Measurements from ENCODE around the gene EDAR.

EDAR gene

DNA sequence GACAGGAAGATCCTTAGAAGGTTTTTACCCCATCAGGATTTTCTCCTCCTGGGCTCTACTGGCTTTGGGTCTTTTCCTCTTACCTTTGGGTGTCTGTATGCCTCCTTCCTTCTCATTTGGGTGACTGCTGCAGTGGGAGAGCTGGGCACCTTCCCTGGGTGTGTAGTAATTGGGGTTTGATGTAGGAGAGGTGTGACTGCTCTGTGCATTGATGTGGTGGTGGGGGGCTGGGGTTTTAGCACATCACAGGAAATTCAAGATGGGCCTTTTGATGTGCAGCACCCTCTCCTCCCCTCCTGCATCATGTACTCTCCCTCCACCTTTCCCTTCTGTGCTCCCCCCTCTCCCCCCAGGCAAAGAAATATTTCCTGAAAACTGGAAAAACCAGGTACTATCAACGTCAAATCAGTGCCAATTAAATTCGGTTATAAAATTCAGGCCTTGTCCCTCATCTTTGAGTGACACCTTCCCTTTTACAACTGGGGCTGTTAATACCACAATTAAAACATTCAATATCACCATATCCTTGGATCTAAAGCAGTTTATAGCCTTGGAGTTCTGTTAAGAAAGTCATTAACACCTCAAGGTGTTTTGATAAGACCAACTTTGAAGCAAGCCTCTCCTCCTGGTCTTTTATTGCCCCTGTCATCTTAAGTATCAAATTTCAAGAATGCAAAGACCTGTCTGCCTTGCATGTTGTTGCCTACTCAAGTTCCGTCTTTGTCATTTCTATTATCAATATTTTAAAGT lies 23.3 kb downstream of the EDAR start:
- DNase-seq: no peak

DNA sequence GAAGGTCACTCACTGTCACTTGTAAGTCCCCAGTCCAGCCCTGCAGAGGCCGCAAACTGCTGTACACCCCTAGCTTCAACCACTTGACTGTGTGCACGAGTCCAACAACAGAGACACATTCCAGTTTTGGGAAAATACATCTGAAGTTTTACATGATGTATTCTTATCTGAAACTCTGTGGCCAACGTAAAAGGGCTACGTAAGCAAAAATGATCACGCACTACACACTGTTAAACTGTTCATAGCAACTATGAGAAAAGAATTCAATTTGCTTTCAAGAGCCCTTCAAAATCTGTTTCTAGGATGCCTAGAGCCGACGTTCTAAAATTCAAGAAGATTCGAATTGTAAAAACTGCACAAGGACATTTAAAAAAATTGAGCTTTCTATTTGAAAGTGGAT lies 26.0 kb downstream of the EDAR start:
- DNase-seq: no peak

DNA sequence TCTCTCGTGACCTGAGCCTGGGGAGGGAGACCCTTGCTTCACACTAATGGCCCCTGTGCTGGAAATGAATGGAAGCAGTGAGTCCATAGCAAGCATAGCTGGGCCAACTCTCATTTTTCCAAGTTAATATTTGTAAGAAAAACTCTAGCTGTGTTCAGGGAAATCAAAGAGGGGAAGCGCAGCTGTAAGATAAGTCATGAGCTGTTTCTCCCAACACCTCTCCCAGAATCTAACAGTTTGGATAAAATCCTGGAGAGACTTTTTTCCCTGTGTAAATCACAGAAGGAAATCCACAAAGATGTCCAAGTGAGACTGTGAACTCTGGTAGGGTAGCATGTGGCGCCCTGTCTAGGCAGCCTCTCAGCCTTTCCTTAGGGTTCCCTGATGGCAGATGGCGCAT lies 27.2 kb downstream of the EDAR start:
- DNase-seq: no peak

DNA sequence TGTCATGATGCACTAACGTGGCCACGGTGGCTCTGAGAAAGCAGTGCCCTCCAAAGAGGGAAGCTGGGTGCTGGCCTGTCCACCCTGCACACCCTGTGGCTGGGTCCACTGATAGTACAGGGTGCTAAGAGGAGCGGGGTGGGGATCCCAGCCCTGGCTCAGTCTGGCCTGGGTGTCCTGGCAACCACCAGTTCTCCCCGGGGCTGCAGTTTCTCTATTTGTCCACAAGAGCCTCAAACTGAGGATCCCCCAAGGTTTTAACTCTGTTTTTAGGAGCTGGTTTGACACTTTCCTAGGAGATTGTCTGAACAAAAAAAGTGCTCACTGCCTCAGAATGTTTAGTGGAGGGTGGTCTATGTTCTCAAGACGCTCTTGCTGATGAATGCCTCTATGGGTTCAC lies 29.0 kb downstream of the EDAR start:
- no peak for DNase-seq

DNA sequence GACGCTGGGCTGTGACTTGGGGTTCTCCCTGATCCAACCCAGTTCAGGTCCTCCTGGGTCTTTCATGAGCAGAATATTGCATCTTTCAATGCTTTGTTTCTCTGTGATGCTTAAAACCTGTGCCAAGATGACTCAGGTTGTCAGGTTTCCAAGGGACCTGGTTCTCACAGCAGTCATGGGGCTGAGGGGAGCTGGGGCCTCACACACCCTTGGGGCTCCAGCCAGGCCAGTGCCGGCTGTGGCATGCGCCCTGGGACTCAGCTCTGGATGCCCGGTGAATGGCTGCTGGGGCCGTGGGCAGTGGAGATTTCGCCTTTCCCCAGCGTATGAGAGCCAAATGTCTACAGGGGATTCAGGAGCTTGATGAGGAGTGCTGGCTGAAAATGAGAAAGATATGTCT lies 29.6 kb downstream of the EDAR start:
- DNase-seq: no peak

DNA sequence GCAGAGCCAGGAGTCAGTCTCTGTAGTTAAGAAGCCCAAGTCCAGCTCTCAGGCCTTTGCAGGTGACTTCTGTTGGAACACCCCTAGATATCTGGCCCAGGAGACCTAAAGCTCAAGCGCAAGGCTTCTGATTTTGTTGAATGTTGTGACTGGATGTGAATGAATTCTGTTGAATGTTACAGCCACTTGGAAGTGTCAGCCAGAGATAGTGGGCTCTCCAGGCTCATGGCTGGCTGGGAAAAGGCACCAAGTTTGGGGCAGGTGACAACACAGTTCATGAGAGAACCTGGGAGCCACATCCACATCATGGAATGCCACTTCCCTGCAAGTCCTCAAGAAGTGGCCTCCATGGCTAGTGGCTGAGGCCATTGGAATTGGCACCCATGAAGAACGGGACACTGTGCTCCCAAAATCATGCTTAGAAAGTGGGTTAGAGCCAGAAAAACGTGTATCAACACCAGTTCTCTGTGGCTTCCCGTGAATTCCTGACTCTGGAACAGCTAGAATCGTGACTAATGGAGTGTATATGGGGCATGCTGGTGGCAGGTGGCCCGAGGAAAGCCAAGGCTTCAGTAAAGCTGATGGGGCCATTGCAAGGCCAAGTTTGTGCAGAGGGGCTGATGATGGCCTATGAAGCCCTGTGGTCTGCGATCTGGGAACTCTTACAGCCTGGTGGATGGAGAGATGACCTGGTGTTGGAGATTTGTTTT lies 30.2 kb downstream of the EDAR start:
- DNase-seq: no peak

GRCh38 chr2:108958002-108958401 lies 31.0 kb downstream of the EDAR start:
- no peak for DNase-seq

- no peak for DNase-seq
Measured at GRCh38 chr2:108956375-108956774, 32.6 kb downstream of the EDAR start.

DNA sequence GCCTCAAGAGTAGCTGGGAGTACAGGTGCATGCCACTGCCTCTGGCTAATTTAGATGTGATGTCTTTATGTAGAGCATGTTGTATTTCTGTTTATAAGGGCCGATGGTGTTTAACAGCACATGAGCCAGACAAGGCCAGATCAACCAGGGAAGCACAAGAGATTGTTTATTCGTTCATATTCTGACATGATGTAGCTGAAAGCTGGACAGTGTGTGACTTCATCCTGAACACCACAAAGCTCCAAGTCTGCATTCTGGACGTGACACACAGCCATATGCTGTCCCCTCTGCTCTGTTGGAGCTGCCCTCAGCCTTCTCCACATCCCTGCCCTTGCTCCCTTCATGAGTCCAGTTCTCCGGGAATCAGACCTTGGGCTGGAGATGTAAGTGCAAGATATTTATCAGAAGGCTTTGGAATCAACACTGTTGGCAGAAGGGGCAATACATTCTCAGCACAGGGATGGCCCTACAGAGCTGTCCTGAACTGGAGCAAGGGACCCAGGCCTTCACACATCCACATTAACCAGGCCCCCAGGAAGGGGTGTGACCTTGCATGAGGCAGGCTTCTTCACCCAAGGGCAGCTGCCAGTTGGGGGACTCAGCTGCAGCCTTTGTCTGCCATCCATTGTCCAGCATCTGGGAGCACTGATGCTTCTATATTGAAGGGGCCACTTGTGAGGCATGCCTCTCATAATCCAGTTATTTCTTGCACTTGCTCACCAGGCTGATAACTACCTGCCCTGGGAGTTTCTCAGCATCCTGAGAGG lies 38.5 kb downstream of the EDAR start:
- DNase-seq: no peak

DNA sequence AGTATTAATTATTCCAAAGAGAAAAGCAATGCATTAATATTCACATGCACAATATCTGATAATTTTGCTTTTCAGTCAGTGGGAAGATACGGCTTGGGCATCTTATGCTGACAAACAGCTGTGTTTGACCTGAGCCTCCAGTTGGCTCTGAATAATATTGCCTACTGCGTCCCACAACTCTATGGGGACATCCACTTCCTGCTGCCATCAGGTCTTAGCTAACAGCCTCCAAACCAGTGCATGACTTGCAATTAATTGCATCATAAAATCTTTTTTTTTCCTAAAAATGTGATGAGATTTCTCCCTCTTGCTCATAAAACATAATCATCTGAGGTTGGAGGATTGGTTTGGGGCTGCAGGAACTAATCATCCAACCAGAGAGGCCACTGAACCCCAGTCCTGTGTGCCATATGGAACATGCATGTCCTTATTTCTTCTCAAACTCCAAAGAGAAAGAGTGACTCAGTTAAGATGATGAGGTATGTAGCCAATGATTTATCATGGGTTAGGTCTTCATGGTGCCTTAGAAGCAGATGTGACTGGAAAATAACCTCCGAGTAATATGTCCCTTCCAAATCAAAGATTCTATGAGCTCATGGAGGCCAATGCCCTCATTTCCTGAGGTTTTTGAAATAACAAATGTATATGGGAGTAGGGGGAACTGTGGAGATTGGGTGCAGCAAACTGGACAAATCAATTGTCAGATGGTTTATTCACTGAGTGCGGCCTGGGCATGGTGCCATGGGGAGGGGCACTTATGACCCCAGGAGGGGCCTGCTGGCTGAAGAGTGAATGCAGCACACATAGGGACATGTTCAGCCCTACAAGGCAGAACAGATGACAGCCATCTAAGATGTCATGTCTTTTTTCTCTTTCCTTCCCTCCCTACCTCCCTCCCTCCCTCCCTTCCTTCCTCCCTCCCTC lies 39.4 kb downstream of the EDAR start:
- no peak for DNase-seq

DNA sequence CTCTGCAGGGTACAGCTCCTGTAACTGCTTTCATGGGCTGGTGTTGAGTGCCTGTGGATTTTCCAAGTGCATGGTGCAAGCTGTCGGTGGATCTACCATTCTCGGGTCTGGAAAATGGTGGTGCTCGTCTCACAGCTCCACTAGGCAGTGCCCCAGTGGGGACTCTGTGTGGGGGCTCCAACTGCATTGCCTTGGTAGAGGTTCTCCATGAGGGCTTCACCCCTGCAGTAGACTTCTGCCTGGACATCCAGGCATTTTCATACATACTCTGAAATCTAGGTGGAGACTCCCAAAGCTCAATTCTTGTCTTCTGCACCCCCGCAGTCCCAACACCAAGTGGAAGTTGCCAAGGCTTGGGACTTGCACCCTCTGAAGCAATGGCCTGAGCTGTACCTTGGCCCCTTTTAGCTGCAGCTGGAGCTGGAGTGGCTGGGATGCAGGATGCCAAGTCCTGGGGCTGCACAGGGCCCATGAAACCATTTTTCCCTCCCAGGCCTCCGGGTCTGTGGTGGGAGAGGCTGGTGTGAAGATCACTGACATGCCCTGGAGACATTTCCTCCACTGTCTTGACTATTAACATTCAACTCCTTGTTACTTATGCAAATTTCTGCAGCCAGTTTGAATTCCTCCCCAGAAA lies 41.6 kb downstream of the EDAR start:
- DNase-seq: no peak

- DNase-seq: no peak
Measured at GRCh38 chr2:108946442-108946841, 42.6 kb downstream of the EDAR start.

- DNase-seq: no peak
Measured at GRCh38 chr2:108945969-108946368, 43.1 kb downstream of the EDAR start.

DNA sequence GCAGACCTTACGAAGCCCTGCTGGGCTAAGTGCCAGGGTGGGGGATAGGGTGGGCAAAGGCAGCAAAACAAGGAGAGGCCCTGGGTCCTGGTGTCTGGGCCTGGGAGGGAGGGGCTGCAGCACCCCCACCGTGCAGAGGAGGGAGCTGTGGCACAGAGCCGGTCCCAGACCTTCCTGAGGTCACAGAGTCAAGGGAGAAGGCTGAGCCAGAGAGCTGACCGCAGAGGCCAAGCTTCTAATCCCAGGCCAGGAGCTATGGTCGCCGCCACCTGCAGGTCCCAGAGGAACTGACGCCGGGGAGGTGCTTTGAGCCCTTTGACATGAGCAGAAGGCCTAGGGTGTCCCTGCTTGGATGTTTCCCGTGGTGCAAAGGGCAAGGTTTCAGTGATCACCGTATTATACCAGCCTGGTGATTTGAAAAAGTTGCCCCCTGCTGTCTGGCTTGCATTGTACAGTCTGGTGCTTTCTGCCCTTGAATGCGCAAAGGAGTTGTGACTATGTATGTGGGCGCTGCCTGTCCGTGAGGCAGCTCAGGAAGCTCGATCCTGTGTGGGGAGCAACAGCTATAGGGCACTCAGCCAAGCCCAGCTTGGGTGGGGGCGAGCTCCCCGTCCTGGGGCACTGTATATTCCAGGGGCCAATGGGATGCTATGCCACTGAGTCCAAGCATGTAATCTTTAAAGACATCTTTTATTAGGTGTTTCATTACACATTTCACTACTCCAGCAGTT lies 44.3 kb downstream of the EDAR start:
- DNase-seq: no peak

GRCh38 chr2:108943751-108944150 lies 45.3 kb downstream of the EDAR start:
- no peak for DNase-seq

- DNase-seq: no peak
Measured at GRCh38 chr2:108942888-108943287, 46.1 kb downstream of the EDAR start.

DNA sequence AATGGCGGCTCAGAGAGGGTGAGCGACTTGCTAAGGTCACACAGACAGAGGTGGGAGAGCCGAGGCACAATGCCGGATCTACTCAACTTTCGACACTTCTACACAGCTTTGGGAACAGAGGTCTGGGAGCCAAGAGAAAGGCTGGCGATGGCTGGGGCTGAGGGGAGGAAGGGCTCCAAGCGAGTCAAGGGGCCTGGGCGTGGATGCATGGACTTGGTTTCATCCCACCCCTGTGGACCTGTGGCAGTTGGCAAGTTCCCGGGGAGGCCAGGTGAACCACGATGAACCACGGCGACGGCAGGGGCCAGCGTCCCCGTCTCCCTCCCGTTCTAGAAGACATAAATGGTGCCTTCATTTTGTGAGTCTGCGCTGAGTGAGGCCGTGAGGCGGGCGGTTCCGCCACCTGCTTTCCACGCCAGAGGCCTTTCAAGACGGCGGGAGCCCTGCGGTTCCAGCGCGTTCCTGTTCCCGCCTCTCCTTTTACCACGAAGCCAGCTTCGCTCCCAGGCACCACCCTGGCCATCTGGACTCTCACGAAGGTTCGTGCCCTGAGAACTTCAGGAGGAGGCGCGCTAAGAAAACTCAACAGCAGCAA lies 46.7 kb downstream of the EDAR start:
- DNase-seq: no peak

DNA sequence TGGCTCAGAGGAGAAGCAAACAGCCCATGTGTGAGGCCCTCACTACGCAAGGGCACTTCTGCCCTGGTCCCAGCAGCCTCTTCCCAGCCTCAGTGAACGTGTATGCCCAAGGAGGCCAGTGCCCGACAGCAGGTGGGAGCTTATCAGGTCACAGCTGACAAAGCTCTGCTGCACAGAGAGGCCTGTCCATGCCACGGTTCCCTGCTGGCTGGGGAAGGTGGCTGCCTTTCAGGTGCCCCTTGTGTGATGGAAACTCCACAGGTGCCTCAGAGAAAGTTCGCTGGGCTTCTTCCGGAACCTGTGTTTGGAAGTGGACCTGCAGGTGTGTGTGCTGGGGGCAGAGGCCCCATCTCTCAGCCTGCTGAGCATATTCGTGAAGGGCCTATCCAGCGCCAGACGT lies 47.3 kb downstream of the EDAR start:
- DNase-seq: no peak

DNA sequence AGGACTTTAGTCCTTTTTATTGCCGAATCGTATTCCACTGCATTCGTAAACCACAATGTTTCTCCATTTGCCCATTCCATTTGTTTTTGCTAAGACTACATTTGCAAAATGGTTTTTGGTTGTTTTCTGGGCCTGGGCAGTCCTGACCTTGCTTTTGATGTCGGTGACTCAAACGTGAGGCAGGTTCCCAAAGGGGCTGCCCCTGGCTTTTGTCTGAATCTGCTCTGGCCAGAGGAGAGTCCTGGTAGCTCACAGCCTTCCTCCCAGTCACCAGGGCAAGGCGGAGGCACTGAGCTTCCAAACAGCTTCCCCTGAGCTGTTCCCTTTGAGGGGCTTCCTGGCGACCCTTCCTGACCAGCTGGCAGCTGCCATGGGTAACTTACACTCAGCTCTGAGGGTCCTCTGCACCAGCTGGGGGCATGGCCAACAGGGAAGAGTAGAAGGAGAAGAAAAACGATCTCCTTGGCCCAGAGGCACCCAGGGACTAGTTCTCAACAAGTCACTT lies 47.8 kb downstream of the EDAR start:
- no peak for DNase-seq

- DNase-seq: no peak
Measured at GRCh38 chr2:108940156-108940555, 48.9 kb downstream of the EDAR start.
